Non-pigmented ciliary epithelial cell (primary cell): ENCODE results near the gene NPSR1.
"Not testable (repeated sequence)": the region's sequence is repeated elsewhere in the genome, so short reads cannot be mapped to it uniquely, and the experiment has no call there.

Experiments used
- DNase-seq: peaks from one replicate; pipeline ENCODE4 v3.0.0-alpha.2; 2010; ENCODE audit warnings: low read depth

The NPSR1 gene

GRCh38 chr7:34657632-34658268 is at the start of gene NPSR1:
Gene NPSR1 (plus strand): TSS chr7:34658218. CDS start chr7:34658413, 195 bp downstream.
- DNase-seq = no peak

DNA sequence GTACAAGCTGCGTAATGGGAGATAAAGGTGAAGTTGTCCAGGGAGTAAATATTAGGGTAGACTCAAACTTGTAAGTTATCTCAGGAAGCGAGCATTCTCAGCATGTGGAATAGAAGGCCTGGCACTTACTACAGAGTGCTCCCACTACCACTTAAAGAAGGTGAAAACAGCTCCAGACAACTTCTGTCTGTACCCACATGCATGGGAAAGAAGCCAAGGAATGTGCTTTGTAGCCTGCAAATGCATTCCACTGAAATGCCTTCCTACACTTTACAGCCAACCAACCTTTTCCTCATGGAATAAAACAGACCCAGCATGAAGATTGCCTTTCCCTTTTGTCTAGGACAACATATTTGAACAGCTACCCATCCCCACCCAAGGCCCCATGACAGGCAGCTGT is 45.4 kb upstream of the NPSR1 start:
- peak; percentile 26 for DNase-seq

- DNase-seq = no peak
Observed at GRCh38 chr7:34620425-34620824, 37.6 kb upstream of the NPSR1 start.

- no peak for DNase-seq
Observed at GRCh38 chr7:34622182-34622581, 35.8 kb upstream of the NPSR1 start.

DNA sequence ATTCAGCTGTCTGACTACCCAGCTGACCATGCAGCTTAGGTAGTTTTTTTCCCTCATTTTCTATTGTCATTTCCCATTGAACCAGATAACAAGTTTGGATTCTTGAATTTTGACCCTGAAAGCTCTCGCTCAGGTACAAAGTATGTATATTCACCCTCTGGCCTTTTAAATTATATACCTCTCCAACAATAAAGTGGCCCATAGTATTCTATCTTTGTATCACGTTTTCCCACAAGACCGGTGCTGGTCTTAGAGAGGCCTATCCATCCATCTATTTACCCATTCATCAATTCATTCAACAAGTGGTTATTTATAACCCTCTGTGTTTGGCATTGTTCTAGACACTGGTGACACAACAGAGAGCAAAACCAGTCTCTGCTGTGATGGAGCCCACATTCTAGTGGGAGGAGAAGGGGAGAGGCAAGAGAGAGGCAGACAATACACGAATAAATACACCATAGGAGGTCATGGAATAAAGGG is 35.2 kb upstream of the NPSR1 start:
- no peak for DNase-seq

- DNase-seq = not testable (repeated sequence)
Observed at GRCh38 chr7:34628618-34629017, 29.4 kb upstream of the NPSR1 start.

GRCh38 chr7:34652809-34653208 is 5.2 kb upstream of the NPSR1 start:
- no peak for DNase-seq

DNA sequence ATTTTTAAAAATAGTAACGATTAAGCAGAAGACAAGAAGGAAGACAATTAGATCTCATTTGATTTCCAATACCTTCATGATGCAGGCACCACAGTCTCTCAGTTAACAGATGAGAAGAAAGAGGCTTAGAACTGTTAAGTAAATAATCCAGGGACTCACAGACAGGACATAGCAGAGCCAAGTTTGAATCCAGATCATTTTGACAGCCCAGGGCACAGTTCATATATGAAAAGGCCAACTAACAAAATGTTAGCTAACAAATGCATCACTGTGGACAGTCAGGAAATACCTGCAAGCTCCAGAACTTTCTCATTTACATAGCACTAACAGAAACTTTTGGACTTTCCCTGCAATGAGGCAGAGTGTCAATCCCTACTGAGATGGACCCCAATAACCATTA is 4.2 kb upstream of the NPSR1 start:
- no peak for DNase-seq

- no peak for DNase-seq
Observed at GRCh38 chr7:34655384-34655783, 2.6 kb upstream of the NPSR1 start.

DNA sequence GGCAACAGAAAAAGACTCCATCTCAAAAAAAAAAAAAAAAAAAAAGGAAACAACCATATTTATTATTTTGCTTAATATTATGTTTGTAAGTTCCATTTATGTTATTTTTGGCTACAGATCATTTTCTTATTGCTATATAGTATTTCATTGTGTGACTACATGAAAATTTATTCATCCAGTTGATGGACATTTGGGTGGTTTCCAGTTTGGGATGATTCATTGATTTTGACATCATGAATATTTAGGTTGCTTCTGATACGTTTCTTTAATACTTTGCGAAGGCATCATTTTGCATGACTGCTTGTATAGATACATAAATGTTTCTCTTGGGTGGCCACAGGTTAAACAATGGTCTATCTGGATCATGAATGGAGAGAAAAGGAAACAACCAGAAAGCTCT is 2.0 kb upstream of the NPSR1 start:
- DNase-seq = no peak

DNA sequence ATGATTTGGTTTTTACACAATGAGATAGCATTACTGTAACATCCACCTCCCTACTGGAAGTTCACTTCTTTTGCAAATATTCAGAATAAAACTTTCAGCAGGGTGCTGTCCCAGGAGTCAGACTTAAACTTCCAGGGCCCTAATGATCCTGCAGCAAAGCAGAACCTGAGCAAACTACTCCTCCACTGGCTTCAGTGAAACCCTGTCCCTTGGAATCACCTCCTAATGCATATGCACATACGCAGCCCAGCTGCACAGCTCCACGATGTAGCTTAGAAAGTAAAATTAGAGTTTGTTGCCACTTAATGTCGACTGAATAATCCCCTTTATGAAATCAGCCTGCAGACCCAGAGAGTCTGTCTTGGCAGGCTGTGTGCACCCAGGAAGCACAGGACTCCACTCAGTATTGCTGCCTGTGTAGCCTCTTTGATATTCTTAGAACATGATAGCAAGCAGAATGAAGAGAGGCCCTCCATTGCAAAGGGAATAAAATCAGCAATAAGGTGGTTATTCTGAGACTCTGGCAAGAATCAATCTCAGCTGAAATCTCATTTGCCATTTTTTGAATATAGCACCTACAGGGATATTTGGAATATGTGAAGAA is 1.6 kb downstream of the NPSR1 start:
- no peak for DNase-seq

DNA sequence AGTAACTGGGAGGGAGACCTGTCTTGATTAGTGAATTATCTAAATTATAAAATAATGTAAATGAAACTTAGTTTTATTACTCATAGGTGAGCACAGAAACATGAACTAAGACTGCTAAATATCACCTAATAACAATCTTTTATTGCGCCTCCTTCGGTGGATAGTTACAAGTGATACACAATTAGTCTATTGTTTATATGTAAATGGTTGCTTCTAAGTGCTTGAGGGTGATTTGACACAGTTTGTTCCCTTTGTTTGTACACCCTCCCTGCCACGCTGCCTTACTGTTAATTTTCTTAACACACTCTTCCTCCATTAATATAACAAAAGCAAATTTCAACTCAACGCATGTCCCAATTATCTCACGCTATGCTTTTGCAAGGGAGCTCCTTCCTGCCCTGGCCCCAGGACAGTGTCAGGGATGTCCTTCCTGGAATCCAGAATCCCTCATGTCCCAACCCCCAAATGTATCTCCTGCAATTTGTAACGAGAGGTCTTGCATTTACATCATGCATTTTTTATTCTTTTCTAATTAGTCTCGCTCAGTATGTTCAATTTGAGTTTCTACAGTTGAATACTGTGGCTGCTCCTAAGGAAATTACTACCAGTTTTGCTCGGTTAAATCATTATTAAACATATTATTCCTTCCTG is 4.2 kb downstream of the NPSR1 start:
- DNase-seq = no peak

- no peak for DNase-seq
Observed at GRCh38 chr7:34664755-34665154, 6.7 kb downstream of the NPSR1 start.

DNA sequence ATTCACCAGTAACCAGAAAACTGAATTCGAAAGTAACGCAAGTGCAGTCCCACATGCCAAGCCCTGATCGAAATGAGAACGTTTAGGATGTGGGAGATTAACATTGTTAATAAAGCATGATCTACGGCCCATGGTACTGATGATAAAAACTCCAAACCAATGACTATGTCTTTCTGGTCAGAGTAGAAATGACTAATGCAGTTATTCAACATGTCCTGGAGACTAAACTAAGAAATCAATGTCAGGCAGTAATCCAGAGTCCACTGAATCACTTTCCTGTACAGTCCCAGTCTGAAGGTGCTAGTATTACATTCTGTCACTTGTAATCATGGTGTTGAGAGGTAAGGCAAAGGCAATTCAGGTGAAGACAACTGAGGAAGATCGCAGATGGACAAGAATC is 14.4 kb downstream of the NPSR1 start:
- peak; percentile 36 for DNase-seq

GRCh38 chr7:34673066-34673465 is 15.0 kb downstream of the NPSR1 start:
- DNase-seq = no peak

DNA sequence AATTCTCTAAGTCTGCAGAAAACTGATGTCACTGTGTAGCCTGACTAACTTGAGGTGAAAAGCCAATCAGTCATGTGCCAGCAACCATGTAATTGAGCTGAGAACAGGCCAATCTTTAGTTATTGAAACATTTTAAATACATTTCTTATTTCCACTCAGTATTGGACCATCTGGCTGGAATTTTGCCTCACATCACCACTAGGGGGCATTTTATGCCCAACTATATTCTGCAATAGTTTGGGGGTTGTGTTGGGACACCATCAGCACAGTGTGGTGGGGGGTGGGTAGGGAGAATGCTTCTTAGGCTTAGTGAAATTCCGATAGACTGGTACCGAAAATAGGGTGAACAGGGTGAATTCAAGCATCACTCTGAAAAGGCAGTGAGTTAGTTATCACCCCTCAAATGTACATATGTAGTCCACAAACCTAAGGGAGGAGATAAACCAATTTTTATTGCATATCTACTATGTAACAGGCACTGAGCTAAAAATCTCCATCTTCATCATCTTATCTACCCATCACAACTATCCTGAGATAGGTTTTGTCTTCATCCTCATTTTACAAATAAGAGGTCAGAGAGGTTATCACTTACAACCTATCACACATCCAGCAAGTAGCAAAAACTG is 17.8 kb downstream of the NPSR1 start:
- DNase-seq = no peak

DNA sequence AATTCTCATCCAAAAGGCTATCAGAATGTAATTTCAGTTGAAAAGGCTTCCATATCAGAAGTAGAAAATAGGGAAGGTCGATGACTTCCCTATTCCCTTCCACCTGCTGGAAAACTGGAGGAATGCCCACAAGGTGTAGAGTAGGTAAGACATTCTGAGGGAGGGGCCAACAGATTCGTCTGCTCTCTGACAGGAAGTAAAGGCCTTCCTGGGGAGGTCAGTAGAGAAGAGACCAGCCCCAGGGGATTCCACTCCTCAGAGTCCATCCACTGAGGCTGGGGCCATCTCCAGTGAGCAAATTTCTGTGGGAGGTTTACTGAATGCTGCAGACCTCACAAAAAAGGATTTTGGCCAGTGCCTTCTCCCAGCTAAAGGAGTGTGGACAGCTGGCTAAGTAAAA is 19.5 kb downstream of the NPSR1 start:
- DNase-seq = no peak

DNA sequence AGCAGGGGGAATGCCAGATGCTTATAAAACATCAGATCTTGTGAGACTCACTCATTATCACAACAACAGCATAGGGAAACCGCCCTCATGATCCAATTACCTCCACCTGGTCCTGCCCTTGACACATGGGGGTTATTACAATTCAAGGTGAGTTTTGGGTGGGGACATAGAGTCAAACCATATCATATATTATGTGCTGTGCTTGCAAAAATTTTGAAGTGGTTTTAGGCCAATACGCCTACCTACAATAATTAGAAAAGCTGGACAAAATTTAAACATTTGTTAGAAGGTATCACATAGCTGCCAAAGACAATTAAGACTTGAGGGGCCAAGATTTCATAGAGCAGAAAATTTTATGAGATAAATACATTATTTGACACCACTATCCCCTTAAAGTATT is 29.5 kb downstream of the NPSR1 start:
- DNase-seq = no peak

- no peak for DNase-seq
Observed at GRCh38 chr7:34696415-34696814, 38.4 kb downstream of the NPSR1 start.

DNA sequence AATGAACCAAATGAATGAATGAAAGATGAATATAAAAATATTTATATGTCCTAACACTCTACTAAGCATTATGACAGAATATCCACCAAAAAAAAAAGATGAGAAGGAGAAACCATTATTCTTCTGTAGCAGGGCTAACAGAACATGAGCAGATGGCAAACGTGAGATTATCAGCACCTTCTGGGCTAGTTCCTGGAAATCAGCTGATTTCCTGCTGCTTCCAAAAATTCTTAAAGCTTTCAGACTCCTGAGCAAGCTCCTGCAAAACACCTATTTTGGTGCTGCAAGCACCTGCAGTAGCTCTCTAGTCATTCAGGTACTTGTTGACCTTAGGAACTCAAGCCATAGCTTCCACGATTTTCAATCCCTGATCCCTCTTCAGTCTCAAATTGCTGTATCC is 51.8 kb downstream of the NPSR1 start:
- DNase-seq = no peak

DNA sequence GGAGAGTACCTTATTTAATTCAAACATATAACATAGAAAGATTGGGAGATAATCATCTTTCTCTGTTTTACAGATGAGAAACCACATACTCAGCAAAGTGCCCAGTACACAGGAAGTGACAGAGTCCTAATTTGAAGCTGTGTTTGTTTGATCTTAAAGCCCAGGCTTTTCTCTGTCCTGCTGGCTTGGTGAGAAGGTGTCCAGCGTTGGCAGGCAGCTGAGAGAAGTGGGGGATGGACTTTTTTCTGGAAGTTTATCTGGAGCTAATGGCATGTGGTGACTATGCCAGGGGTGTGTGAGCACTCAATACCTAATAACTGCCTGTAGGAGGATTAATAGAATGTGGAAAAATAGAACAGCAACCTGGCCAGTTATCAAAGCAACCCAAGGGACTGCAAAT is 60.8 kb downstream of the NPSR1 start:
- no peak for DNase-seq

DNA sequence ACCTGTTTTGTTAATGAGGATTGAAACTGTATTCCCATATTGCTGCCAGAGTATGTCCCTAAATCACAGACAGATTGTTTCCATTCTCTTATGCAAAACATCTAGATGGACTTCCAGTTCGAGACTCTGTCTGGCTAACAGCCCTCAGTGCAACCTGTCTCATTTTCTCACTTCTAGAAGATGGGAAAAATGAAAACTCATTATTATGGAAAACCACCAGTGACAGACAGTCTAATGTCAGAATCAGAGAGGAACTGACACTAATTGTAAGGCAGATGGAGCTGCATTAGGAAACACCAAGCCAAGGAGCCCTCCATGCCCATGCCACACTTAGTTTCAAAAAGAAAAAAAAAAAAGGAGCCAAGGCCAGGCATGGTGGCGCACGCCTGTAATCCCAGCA is 61.6 kb downstream of the NPSR1 start:
- DNase-seq = no peak

GRCh38 chr7:34720289-34720688 is 62.3 kb downstream of the NPSR1 start:
- DNase-seq = no peak
